Keratinocyte (primary cell): ENCODE results near the gene KLC1. TPM values are rescaled to one million over a fixed set of nuclear protein-coding genes. Genes with fewer than 3 reads are reported as not detected.

Experiments used
- DNase-seq: peaks from one replicate; pipeline ENCODE4 v3.0.0-alpha.2; 2011; ENCODE audit warnings: low read depth, missing footprints, low spot score
- FAIRE-seq: peaks from 2 replicates; lab custom pipeline; 2011; peaks lifted over from hg19 to GRCh38; lab: Jason Lieb, UNC
- H2AFZ ChIP-seq: 2 replicates; pipeline ENCODE4 v1.6.0; 2012; ENCODE audit warnings: low read length, control low read depth, inconsistent platforms; ENCODE audit not compliant: control insufficient read depth
- H3K27ac ChIP-seq: 2 replicates; pipeline ENCODE4 v1.5.1; 2011; ENCODE audit warnings: low read length; ENCODE audit not compliant: control insufficient read depth, insufficient read depth
- H3K27me3 ChIP-seq: 3 replicates; pipeline ENCODE4 v1.6.0; 2011; ENCODE audit warnings: low read length; ENCODE audit not compliant: control insufficient read depth, insufficient read depth; ENCODE audit errors: extremely low read depth
- H3K36me3 ChIP-seq, 2 experiments: 2 replicates in 1 of 2; 3 replicates in 1 of 2; pipeline ENCODE4 v1.5.1; 2011; ENCODE audit warnings: low read length in 2 of 2, mild to moderate bottlenecking in 1 of 2; ENCODE audit not compliant: control insufficient read depth in 2 of 2, insufficient read depth in 2 of 2; ENCODE audit errors: extremely low read depth in 1 of 2
- H3K4me1 ChIP-seq: 3 replicates; pipeline ENCODE4 v1.5.1; 2011; ENCODE audit warnings: low read length; ENCODE audit not compliant: control insufficient read depth, insufficient read depth; ENCODE audit errors: extremely low read depth
- H3K4me2 ChIP-seq: 3 replicates; pipeline ENCODE4 v1.6.0; 2011; ENCODE audit warnings: low read depth, low read length; ENCODE audit not compliant: control insufficient read depth, insufficient read depth; ENCODE audit errors: extremely low read depth
- H3K4me3 ChIP-seq, 3 experiments: fragments of 200-600 bp in 1 of 3; sonication (generic) in 1 of 3; 2 replicates in 2 of 3; 3 replicates in 1 of 3; pipeline ENCODE4 v1.5.1; 2011 to 2016; ENCODE audit warnings: low read length in 3 of 3, mild to moderate bottlenecking in 3 of 3, control low read depth in 2 of 3, inconsistent platforms in 1 of 3, low read depth in 1 of 3, mixed read lengths in 1 of 3, mixed run types in 1 of 3, moderate library complexity in 1 of 3; ENCODE audit not compliant: control insufficient read depth in 2 of 3, insufficient read depth in 2 of 3; ENCODE audit errors: extremely low read depth in 1 of 3
- H3K79me2 ChIP-seq: 2 replicates; pipeline ENCODE4 v1.6.0; 2012; ENCODE audit warnings: low read length; ENCODE audit not compliant: control insufficient read depth, insufficient read depth
- H3K9ac ChIP-seq: 3 replicates; pipeline ENCODE4 v1.6.0; 2011; ENCODE audit warnings: low read length; ENCODE audit not compliant: control insufficient read depth, insufficient read depth; ENCODE audit errors: extremely low read depth
- H3K9me1 ChIP-seq: 3 replicates; pipeline ENCODE4 v1.6.0; 2011; ENCODE audit warnings: low read length; ENCODE audit not compliant: control insufficient read depth, insufficient read depth; ENCODE audit errors: extremely low read depth
- H3K9me3 ChIP-seq: 2 replicates; pipeline ENCODE4 v1.5.1; 2012; ENCODE audit warnings: low read depth, low read length; ENCODE audit not compliant: control insufficient read depth
- H4K20me1 ChIP-seq: 3 replicates; pipeline ENCODE4 v1.6.0; 2011; ENCODE audit warnings: low read length; ENCODE audit not compliant: control insufficient read depth, insufficient read depth; ENCODE audit errors: extremely low read depth
- CTCF ChIP-seq, 3 experiments: IDR thresholded peaks in 1 of 3; conservative IDR thresholded peaks in 1 of 3; optimal IDR thresholded peaks in 1 of 3; 2 replicates in 2 of 3; 3 replicates in 1 of 3; pipeline versions ENCODE3 to v1.5.1; 2011; ENCODE audit warnings: low read length in 3 of 3, mild to moderate bottlenecking in 3 of 3, moderate library complexity in 2 of 3, control low read depth in 1 of 3, inconsistent platforms in 1 of 3; ENCODE audit not compliant: insufficient read depth in 2 of 3; ENCODE audit errors: extremely low read depth in 1 of 3
- EZH2 ChIP-seq: IDR thresholded peaks from one replicate; pipeline ENCODE4 v1.6.1; 2012; ENCODE audit warnings: inconsistent platforms, mild to moderate bottlenecking, low read length, moderate library complexity
- dilution Hi-C: fragments of 300-500 bp; cut with MboI; formaldehyde crosslinking; loops from one replicate; pipeline ENCODE4 v1.7.0; 2020; ENCODE audit warnings: low sequenced_read_pairs; ENCODE audit not compliant: extremely low pct_ligation_motif_present
- polyA plus RNA-seq, 5 experiments: library from polyadenylated mRNA; depleted of rRNA in 3 of 5; stranded (reverse) in 3 of 5; stranded (forward) in 1 of 5; unstranded in 1 of 5; fragments of >200 nt; gene quantifications; 1 replicate in 1 of 5; 2 replicates in 3 of 5; 3 replicates in 1 of 5; pipeline versions ENCODE4 v1.2.1 to v1.2.3, GENCODE V29; 2011 to 2012; ENCODE audit warnings: missing spikeins in 2 of 5, low read depth in 1 of 5, low replicate concordance in 1 of 5

Gene KLC1
- polyA plus RNA-seq, 1 donor (not counting 4 experiments of a cell fraction or from before 2014, with no cell fraction given): 130 TPM

GRCh38 chr14:103593577-103593976, 35.4 kb upstream of the KLC1 start:
- Histone ChIP-seq H3K9ac (no peak overlapping the region), H3K9me1 (no peaks in the 10 kb centered on the region), H3K4me2 (no peak overlapping the region), H3K36me3 (peaks cover 8 to 9% of the 10 kb centered on the region in 2 experiments), H3K4me1 (peaks cover 26% of the 10 kb centered on the region), H2AFZ (no peak overlapping the region), H3K9me3 (no peaks in the 10 kb centered on the region), H3K4me3 (no peak overlapping the region), H3K27me3 (no peaks in the 10 kb centered on the region), H3K27ac (no peak overlapping the region), H3K79me2 (no peaks in the 10 kb centered on the region), H4K20me1 (no peaks in the 10 kb centered on the region)
- TF ChIP-seq CTCF (optimal IDR thresholded peaks at IDR 0.05 in 1 of 3, IDR thresholded peaks at IDR 0.05 in 1 of 3, conservative IDR thresholded peaks at IDR 0.05 in 1 of 3; ENCODE audit: extremely low read depth in 1 of 3, insufficient read depth in 2 of 3, low read length in 3 of 3) (no peak), EZH2 (no peak)
- dilution Hi-C loops: no loop called here
- FAIRE-seq: no peak
- no peak for DNase-seq

- Histone ChIP-seq H4K20me1 (no peaks in the 10 kb centered on the region), H3K4me1 (peaks cover 26% of the 10 kb centered on the region), H3K27ac (no peak overlapping the region), H3K9me1 (no peaks in the 10 kb centered on the region), H3K9ac (no peak overlapping the region), H3K36me3 (peaks cover 6% of the 10 kb centered on the region in 2 experiments), H2AFZ (no peak overlapping the region), H3K9me3 (no peaks in the 10 kb centered on the region), H3K4me2 (peak overlapping the region; percentile 37), H3K79me2 (no peaks in the 10 kb centered on the region), H3K27me3 (no peaks in the 10 kb centered on the region), H3K4me3 (no peak overlapping the region)
- FAIRE-seq: peak; percentile 94
- DNase-seq: peak; percentile 87
- TF ChIP-seq EZH2 (no peak), CTCF (optimal IDR thresholded peaks at IDR 0.05 in 1 of 3, IDR thresholded peaks at IDR 0.05 in 1 of 3, conservative IDR thresholded peaks at IDR 0.05 in 1 of 3; ENCODE audit: extremely low read depth in 1 of 3, insufficient read depth in 2 of 3, low read length in 3 of 3) (no peak)
- dilution Hi-C loops: no loop called here
Measured at GRCh38 chr14:103594265-103594664, 34.7 kb upstream of the KLC1 start.
